Measurements from ENCODE around the gene PUS1.
"Not testable (repeated sequence)": the region's sequence is repeated elsewhere in the genome, so short reads cannot be mapped to it uniquely, and the experiment has no call there.

PUS1 gene

GRCh38 chr12:131928711-131929580 is at the start of gene PUS1:
Gene PUS1, plus strand, starts transcription at chr12:131929276. Its CDS starts 447 bp downstream, at chr12:131929723.
- DNase-seq: peak; percentile 70 to 88 (median 80)

DNA sequence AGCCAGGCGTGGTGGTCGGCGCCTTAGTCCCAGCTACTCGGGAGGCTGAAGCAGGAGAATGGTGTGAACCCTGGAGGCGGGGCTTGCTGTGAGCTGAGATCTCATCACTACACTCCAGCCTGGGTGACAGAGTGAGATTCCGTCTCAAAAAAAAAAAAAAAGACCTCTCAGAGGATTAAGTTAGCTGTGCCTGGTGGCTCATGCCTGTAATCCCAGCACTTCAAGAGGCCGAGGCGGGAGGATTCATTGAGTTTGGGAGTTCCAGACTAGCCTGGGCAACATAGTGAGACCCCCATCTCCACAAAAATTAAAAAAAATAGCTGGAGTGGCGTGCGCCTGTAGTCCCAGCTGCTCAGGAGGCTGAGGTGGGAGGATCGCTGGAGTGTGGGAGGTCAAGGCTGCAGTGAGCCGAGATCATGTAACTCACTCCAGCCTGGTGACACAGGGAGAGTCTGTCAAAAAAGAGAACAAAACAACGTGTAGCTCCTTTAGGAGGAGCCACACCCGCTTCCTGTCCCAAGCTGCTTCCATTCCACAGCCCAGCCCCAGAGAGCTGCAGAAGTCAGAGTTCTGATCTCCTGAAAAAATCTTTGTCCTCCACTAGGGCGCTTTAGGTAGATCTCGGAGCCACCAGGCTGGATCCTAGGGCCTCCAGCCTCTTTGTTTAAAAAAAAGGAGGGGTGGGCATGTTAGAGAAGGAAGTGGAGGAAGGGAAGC is 46.1 kb upstream of the PUS1 start:
- no peak for DNase-seq

- no peak for DNase-seq
Measured at GRCh38 chr12:131883521-131883900, 45.6 kb upstream of the PUS1 start.

DNA sequence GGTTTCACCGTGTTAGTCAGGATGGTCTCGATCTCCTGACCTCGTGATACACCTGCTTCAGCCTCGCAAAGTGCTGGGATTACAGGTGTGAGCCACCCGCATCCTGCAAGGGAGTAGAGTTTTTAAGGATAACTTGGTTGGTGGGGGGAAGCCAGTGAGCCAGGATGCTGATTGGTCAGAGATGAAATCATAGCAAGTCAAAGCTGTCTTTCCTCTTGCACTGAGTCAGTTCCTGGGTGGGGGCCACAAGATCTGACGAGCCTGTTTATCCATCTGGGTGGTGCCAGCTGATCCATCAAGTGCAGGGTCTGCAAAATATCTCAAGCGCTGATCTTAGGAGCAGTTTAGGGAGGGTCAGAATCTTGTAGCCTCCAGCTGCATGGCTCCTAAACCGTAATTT is 44.0 kb upstream of the PUS1 start:
- not testable (repeated sequence) for DNase-seq

GRCh38 chr12:131885543-131886057 is 43.5 kb upstream of the PUS1 start:
- no peak for DNase-seq

DNA sequence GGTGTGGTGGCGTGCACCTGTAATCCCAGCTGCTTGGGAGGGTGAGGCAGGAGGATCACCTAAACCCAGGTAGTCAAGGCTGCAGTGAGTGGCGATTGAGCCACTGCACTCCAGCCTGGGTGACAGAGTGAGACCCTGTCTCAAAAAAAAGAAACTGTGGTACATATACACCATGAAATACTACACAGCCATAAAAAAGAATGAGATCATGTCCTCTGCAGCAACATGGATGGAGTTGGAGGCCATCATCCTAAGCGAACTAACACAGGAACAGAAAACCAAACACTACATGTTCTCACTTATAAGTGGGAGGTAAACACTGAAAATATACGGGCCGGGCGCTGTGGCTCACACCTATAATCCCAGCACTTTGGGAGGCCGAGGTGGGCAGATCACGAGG is 37.4 kb upstream of the PUS1 start:
- DNase-seq: not testable (repeated sequence)

- no peak for DNase-seq
Measured at GRCh38 chr12:131892711-131893604, 36.1 kb upstream of the PUS1 start.

- no peak for DNase-seq
Measured at GRCh38 chr12:131893605-131894312, 35.3 kb upstream of the PUS1 start.

GRCh38 chr12:131894313-131894860 is 34.7 kb upstream of the PUS1 start, which contains the start of gene ULK1:
Gene ULK1, plus strand, starts transcription at chr12:131894622. Its CDS starts 380 bp downstream, at chr12:131895002.
- DNase-seq: peak; percentile 60 to 95 (median 82)

DNA sequence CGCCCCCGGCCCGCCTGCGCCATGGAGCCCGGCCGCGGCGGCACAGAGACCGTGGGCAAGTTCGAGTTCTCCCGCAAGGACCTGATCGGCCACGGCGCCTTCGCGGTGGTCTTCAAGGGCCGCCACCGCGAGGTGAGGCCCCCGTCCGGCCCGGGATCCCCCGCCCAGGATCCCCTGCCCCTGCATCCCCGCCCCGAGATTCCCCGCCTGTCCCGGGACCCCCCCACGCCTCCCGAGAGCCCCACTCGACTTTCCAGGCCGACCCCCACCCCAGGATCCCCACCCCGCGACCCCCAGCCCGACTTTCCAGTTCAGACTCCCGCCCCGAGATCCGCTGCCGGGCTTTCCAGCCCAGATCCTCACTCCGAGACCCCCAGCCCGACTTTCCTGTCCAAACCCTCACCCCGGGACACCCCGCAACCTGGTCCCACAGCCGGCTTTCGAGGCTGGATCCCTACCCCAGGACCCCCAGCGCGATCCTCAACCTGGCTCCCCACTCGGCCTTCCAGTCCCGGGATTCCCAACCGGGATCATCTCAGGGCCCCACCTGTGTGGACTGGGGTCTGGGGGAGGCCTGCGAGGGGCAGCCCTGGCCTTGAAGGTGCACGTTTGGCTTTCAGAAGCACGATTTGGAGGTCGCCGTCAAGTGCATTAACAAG is 34.0 kb upstream of the PUS1 start:
- no peak for DNase-seq

- DNase-seq: no peak
Measured at GRCh38 chr12:131895640-131896079, 33.4 kb upstream of the PUS1 start.

DNA sequence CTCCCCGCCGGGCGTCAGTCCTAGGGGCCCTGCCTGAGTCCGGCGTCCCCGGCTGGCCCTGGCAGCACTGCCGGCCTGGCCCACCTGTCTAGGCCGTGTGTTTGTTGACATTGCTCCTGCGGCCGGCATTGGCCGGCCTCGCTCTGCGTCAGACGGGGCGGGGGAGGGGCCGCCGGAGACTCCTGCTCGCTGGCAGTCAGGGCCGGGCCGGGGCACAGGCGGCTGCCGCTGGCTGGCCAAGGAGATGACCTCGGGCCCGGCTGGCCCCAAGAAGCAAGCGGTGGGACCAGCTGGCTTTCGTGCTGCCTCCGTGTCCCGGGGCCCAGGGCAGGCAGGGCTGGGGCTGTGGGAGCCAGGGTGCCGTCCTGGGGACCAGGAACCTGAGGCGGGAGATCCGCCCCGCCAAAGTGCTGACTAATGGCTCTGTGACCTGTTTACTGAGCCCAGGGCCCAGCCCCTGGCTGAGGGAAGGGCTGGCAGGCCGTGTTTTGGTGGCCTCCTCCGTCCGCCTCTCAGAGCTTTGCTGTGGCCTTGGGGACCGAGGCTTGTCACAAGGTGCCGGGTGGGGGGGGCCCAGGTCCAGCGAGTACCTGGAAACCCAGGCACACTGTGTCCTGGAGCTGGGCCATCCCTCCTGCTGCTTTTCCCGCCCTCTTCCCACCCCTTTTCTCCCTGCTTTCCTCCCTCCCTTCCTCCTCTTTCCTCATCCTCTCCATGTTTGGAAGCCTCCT is 32.8 kb upstream of the PUS1 start:
- peak in 1 of 4 experiments; percentile 34 for DNase-seq

GRCh38 chr12:131896811-131897270 is 32.2 kb upstream of the PUS1 start:
- no peak for DNase-seq

DNA sequence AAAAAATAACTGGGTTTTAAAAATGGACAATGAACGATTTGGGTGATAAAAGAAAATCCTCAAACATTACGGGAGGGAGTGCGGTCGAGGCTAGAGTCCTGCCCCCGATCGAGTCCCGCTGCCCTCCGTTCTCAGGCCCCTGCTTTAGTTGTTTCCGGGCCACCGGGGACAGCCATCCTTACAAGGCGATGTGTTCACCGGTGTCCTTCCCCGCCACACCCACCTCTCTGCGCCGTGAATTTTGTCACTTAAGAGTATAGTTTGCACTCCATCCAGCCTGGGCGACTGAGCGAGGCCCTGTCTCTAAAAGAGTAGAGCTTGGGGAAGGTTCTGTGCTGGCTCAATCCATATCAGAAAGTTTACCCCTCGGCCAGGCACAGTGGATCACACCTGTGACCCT is 31.8 kb upstream of the PUS1 start:
- no peak for DNase-seq

DNA sequence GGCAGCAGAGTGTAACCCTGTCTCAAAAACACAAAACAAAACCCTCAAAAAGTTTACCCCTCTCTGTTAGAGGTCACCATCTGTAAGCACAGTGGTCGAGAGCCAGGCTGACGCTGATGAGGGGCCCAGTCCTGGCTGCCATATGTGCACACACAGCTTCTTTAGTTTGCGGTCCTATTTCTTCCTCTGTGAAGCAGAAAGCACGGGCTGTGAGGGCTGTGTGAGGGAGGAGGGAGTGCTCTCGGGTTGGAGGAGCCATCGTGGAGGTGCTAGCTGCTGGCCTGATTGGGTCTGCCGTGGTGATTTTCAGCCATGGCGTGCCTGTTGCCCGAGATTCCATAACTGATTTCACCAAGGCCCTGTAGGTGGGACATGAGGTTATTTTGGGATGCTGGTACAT is 31.2 kb upstream of the PUS1 start:
- DNase-seq: no peak

GRCh38 chr12:131900397-131900796 is 28.7 kb upstream of the PUS1 start:
- DNase-seq: no peak

DNA sequence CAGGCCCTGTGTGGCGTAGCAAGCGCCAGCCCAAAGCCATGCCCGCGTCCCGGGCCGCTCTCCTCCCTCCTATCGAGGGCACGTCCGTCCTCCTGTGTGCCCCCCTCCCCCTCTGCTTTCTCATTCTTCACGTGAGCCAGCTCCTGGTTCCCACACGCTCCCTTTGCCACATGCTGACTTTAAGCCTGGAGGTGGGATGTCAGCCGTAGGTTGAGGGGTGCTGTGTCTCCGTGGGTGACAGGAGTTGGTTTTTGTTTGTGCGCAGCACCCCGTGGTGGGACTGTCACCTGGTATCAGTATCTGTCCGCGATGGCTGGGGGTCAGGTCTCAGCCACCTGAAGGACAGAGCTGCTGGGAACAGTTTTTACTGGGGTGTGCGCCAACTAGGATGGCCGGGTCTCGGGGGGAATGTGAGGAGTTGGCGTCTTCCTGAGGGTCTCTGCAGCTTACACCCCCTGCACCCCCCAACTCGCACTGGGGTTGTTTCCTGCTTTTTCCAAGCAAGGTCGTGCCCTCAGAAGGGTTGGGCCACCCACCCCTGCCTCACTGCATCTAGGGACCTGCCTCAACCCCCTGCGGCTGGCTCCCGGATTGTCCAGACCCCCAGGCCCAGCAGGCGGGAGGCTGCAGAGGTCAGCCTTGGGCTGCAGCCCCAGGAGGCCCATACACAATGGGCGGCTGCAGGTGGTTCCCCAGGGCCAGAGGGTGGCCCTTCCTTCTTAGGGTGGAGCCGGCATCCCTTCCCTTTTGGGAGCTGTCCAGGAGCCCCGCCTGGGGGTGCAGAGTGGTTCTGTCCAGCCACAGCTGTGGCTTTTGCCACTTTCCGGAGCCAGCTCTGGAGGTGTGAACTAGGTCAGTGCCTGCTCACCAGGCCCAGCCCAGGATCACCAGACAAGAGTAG is 27.4 kb upstream of the PUS1 start:
- no peak for DNase-seq

- DNase-seq: no peak
Measured at GRCh38 chr12:131902332-131903241, 26.5 kb upstream of the PUS1 start.
